K562 (cell line): Measurements from ENCODE around the gene TRIM23. TPM values are rescaled to one million over a fixed set of nuclear protein-coding genes. Genes with fewer than 3 reads are reported as not detected.
A peak's percentile ranks its signal among the peaks of the same experiment; 100 is the strongest.

ENCODE experiments used
- E4F1 ChIP-seq: fragments of 250-450 bp; sonication (Bioruptor Pico); IDR thresholded peaks from 2 replicates; pipeline ENCODE4 v1.5.0; 2021; ENCODE audit warnings: mild to moderate bottlenecking, borderline replicate concordance
- ESRRB ChIP-seq: fragments of 250-450 bp; sonication (Bioruptor Pico); IDR thresholded peaks from 2 replicates; pipeline ENCODE4 v1.5.0; 2020; ENCODE audit warnings: mild to moderate bottlenecking, moderate library complexity, borderline replicate concordance
- FIP1L1 ChIP-seq: fragments of 200-400 bp; formaldehyde crosslinking; IDR thresholded peaks from 2 replicates; pipeline ENCODE4 v1.6.1; 2018; ENCODE audit warnings: mild to moderate bottlenecking, low read depth, low read length; ENCODE audit not compliant: poor library complexity, severe bottlenecking
- ID3 ChIP-seq, 2 experiments: fragments of 250-450 bp in 1 of 2; fragments of 450-650 bp in 1 of 2; sonication (Bioruptor Pico) in 1 of 2; IDR thresholded peaks; 2 replicates each; pipeline versions ENCODE4 v1.6.1 to v1.8.0; 2016 to 2021; ENCODE audit warnings: mild to moderate bottlenecking in 2 of 2, moderate library complexity in 2 of 2, missing compliant biosample characterization in 1 of 2, missing genetic modification characterization in 1 of 2
- PHF21A ChIP-seq: fragments of 450-650 bp; IDR thresholded peaks from 2 replicates; pipeline ENCODE4 v1.6.1; 2017; ENCODE audit warnings: low read depth, borderline replicate concordance
- PML ChIP-seq: IDR thresholded peaks from 2 replicates; pipeline ENCODE4 v1.6.1; 2012; ENCODE audit warnings: low read length, inconsistent platforms
- POLR2B ChIP-seq: fragments of 450-650 bp; IDR thresholded peaks from 2 replicates; pipeline ENCODE4 v1.6.1; 2018; ENCODE audit warnings: low read depth; ENCODE audit not compliant: partially characterized antibody
- REST ChIP-seq, 2 experiments: fragments of 450-650 bp; formaldehyde crosslinking in 1 of 2; IDR thresholded peaks; 2 replicates each; pipeline versions ENCODE4 v1.4.0 to v1.6.1; 2014 to 2020; ENCODE audit warnings: mild to moderate bottlenecking in 2 of 2, borderline replicate concordance in 1 of 2, low read depth in 1 of 2
- TEAD2 ChIP-seq: fragments of 450-650 bp; IDR thresholded peaks from 2 replicates; pipeline ENCODE4 v1.6.1; 2016; ENCODE audit warnings: missing genetic modification characterization, control low read depth, missing compliant biosample characterization
- TGIF2 ChIP-seq: sonication (generic); formaldehyde crosslinking; IDR thresholded peaks from 2 replicates; pipeline ENCODE4 v1.8.1; 2022; ENCODE audit warnings: mild to moderate bottlenecking, missing genetic modification reagents, moderate library complexity
- WHSC1 ChIP-seq: IDR thresholded peaks from one replicate; pipeline ENCODE4 v1.6.1; 2012; ENCODE audit warnings: low read length, control low read depth, inconsistent platforms
- ZBTB17 ChIP-seq: fragments of 450-650 bp; formaldehyde crosslinking; IDR thresholded peaks from 2 replicates; pipeline ENCODE4 v1.4.0; 2020; ENCODE audit warnings: mild to moderate bottlenecking
- polyA plus RNA-seq, 8 experiments: library from polyadenylated mRNA; depleted of rRNA in 4 of 8; stranded (reverse) in 5 of 8; unstranded in 3 of 8; fragments of >200 nt; fragmentation: Nextera tagmentation in 2 of 8; fragmentation: Illumina TruSeq in 1 of 8; extraction: Ambion mirVana in 2 of 8; extraction: Trizol in 1 of 8; gene quantifications; 2 replicates each; pipeline versions ENCODE4 v1.2.1 to v1.2.3, GENCODE V29; 2011 to 2014; ENCODE audit warnings: inconsistent platforms in 1 of 8, missing spikeins in 1 of 8
- total RNA-seq, 7 experiments: library from RNA; depleted of rRNA in 6 of 7; stranded (reverse); fragments of >200 nt in 6 of 7; fragmentation: Illumina TruSeq in 2 of 7; extraction: Trizol in 2 of 7; gene quantifications; 2 replicates each; pipeline versions ENCODE4 v1.2.1 to v1.2.3, GENCODE V29; 2011 to 2021; ENCODE audit warnings: low replicate concordance in 1 of 7
- TF ChIP-seq, protein P1 (sequence below): IDR thresholded peaks from 2 replicates; pipeline ENCODE4 v1.6.1; 2012; ENCODE audit warnings: low read depth, low read length, improper control_type of control experiment, borderline replicate concordance

The TRIM23 gene
- total and polyA plus RNA-seq, 9 of the 15 experiments (the other 6 are each of a cell fraction or from before 2014, with no cell fraction given) = 2.4 to 8.5 (median 4.9) TPM

DNA sequence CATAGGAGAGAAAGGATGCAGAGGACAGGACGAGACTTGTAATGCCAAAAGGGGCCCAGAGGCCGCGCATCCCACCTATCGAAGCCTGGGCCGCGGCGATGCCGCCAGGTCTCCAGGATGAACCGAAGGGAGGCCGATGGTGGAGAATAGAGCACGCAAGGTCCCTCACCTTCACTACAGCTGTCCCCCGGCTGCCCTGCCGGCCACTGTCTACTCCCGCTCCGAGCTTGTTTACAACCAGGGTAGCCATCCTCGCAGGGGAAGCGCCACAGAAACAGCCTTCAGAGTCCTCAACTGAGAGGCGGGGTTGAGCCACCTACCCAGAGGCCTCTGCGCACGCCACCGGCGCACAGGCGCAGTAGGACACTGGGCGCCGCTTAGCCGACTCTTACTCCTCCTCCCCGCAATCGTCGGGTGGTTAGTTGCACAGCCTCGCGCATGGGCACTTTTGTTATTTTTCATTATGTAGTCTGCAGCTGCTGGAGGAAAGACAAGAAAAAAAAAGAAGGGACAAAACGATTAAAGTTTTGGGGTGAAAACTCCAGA, at the start of gene TRIM23 (continued):
- TF ChIP-seq PHF21A = no peak
- no peak for TF ChIP-seq ESRRB (CRISPR knock-in tag)
- no peak for TF ChIP-seq TEAD2 (tag)
- TF ChIP-seq, protein P1, sequence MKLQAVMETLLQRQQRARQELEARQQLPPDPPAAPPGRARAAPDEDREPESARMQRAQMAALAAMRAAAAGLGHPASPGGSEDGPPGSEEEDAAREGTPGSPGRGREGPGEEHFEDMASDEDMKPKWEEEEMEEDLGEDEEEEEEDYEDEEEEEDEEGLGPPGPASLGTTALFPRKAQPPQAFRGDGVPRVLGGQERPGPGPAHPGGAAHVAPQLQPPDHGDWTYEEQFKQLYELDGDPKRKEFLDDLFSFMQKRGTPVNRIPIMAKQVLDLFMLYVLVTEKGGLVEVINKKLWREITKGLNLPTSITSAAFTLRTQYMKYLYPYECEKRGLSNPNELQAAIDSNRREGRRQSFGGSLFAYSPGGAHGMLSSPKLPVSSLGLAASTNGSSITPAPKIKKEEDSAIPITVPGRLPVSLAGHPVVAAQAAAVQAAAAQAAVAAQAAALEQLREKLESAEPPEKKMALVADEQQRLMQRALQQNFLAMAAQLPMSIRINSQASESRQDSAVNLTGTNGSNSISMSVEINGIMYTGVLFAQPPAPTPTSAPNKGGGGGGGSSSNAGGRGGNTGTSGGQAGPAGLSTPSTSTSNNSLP = no peak
- no peak for TF ChIP-seq E4F1 (CRISPR knock-in tag)
- TF ChIP-seq POLR2B = peak; percentile 67
- no peak for TF ChIP-seq ID3 (CRISPR knock-in tag; IDR thresholded peaks at IDR 0.05)
- TF ChIP-seq ID3 (tag; IDR thresholded peaks at IDR 0.05) = no peak
- TF ChIP-seq FIP1L1 = no peak
- peak; percentile 63; the same call in 1 of the 2 replicates for TF ChIP-seq ZBTB17 (CRISPR knock-in tag)
- TF ChIP-seq TGIF2 (CRISPR knock-in tag) = no peak
- TF ChIP-seq REST (IDR thresholded peaks at IDR 0.05; ENCODE audit: borderline replicate concordance) = no peak
- TF ChIP-seq REST (CRISPR knock-in tag; IDR thresholded peaks at IDR 0.05; ENCODE audit: low read depth) = 0 out of 2 replicates have a peak, but pooled peaks have one; percentile 45
- TF ChIP-seq PML = 0 out of 2 replicates have a peak, but pooled peaks have one; percentile 49
- TF ChIP-seq WHSC1 = no peak
